HG03342 (cell line): Measurements from ENCODE around the gene TNFAIP2.
A peak's percentile ranks its signal among the peaks of the same experiment; 100 is the strongest.

Experiments
- ATAC-seq: cut with Tn5 transposase; IDR thresholded peaks from one replicate; pipeline ENCODE4 v1.9.1; 2021; ENCODE audit warnings: mild to moderate bottlenecking, moderate library complexity; ENCODE audit not compliant: unreplicated experiment

TNFAIP2 gene

GRCh38 chr14:103133210-103134140 is 10.2 kb downstream of the TNFAIP2 start:
- ATAC-seq: no peak

- ATAC-seq: no peak
These were observed 11.1 kb downstream of the TNFAIP2 start for GRCh38 chr14:103134405-103134804.

- no peak for ATAC-seq
These were observed 11.7 kb downstream of the TNFAIP2 start for GRCh38 chr14:103134919-103135318.

- no peak for ATAC-seq
These were observed 12.3 kb downstream of the TNFAIP2 start for GRCh38 chr14:103135333-103136260.

- no peak for ATAC-seq
These were observed 13.4 kb downstream of the TNFAIP2 start for GRCh38 chr14:103136388-103137271.

- no peak for ATAC-seq
These were observed 14.5 kb downstream of the TNFAIP2 start for GRCh38 chr14:103137689-103138300.

GRCh38 chr14:103138301-103139131 is 15.3 kb downstream of the TNFAIP2 start:
- ATAC-seq: no peak

- ATAC-seq: no peak
These were observed 16.1 kb downstream of the TNFAIP2 start for GRCh38 chr14:103139132-103140025.

GRCh38 chr14:103140316-103141109 is 17.3 kb downstream of the TNFAIP2 start:
- peak; percentile 67 for ATAC-seq

- ATAC-seq: peak; percentile 25
These were observed 18.0 kb downstream of the TNFAIP2 start for GRCh38 chr14:103141117-103141796.

- ATAC-seq: no peak
These were observed 18.8 kb downstream of the TNFAIP2 start for GRCh38 chr14:103142026-103142425.

- no peak for ATAC-seq
These were observed 19.6 kb downstream of the TNFAIP2 start for GRCh38 chr14:103142721-103143302.

GRCh38 chr14:103143506-103143905 is 20.2 kb downstream of the TNFAIP2 start:
- ATAC-seq: no peak

GRCh38 chr14:103144085-103144484 is 20.8 kb downstream of the TNFAIP2 start:
- no peak for ATAC-seq

- no peak for ATAC-seq
These were observed 23.0 kb downstream of the TNFAIP2 start for GRCh38 chr14:103146141-103146709.
